GM19240 (cell line): ENCODE data around the gene ARHGAP32.
"Not testable (repeated sequence)": the region's sequence is repeated elsewhere in the genome, so short reads cannot be mapped to it uniquely, and the experiment has no call there.

Experiments used
- DNase-seq: peaks from one replicate; pipeline ENCODE4 v3.0.0; 2011; ENCODE audit warnings: low spot score; ENCODE audit not compliant: insufficient read length

The ARHGAP32 gene

GRCh38 chr11:128933481-128934178 is 258.5 kb downstream of the ARHGAP32 start:
- DNase-seq, result no peak

- no peak for DNase-seq
Observed at GRCh38 chr11:128931668-128932067, 260.5 kb downstream of the ARHGAP32 start.

GRCh38 chr11:128931066-128931465 is 261.1 kb downstream of the ARHGAP32 start:
- no peak for DNase-seq

GRCh38 chr11:128929991-128930390 is 262.1 kb downstream of the ARHGAP32 start:
- DNase-seq, result no peak

- DNase-seq, result no peak
Observed at GRCh38 chr11:128929468-128929867, 262.7 kb downstream of the ARHGAP32 start.

- peak; percentile 86 for DNase-seq
Observed at GRCh38 chr11:128928400-128928799, 263.7 kb downstream of the ARHGAP32 start.

DNA sequence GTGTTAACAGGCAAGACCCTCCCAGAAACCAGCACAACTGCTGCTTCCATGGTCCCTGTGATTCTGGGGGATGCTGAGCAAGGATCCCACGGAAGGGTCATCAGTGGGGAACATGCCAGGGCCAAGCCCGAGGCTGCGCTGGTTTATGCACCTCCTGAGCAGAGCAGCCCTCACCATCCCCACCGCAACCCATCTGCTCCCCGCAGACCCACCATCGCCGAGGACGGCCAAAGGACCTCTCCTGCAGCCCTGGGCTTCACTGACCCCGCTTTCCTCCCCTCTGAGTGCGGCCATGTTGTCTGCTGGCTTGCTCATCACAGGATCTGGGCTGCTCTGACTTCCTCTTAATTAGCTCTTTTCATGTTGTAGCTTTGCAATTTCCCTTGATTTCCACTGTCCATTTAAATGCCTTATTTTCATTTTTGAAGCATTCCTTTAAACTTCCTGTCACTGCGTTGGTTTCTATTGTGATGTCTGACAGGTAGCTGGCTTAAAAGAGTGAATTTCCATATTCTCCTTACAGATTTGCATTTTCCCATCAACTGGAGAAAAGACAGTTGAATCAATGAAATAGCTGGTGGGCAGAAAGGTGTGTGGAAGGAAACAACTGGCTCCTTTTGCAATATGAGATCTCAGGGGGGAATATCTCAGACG is 264.3 kb downstream of the ARHGAP32 start:
- no peak for DNase-seq

- no peak for DNase-seq
Observed at GRCh38 chr11:128927108-128927461, 265.0 kb downstream of the ARHGAP32 start.

DNA sequence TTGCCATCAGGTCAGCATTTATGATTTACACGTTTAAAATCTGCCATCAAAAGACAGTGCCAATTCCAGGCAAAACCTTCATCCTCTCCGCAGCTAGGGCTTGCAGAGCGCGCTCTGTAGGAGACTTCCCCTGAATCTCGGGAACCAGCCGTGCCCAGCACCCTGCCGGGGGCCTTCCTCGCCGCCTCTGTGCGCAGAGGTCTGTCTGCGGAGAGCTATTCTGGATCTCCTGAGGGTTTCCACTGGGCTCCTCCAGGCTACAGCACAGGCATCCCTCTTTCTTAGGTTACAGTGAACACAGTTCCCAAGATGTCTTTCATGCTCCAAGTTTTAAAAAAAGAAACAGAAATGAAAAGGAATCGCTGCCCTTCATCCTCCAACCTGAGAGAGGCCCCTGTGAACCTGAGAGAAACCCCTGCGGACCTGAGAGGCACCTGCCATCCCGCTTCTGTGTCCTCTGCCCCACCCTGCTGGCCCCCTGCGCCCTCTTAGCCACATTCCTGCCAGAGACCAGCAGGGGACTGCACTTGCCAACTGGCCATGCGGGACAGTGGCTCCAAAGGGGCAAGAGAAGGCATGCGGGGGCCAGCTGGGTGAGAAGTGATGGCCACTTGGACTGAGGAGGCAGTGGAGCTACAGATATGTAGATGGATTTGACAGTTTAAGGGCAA is 265.6 kb downstream of the ARHGAP32 start:
- DNase-seq, result no peak

- no peak for DNase-seq
Observed at GRCh38 chr11:128926000-128926399, 266.1 kb downstream of the ARHGAP32 start.

DNA sequence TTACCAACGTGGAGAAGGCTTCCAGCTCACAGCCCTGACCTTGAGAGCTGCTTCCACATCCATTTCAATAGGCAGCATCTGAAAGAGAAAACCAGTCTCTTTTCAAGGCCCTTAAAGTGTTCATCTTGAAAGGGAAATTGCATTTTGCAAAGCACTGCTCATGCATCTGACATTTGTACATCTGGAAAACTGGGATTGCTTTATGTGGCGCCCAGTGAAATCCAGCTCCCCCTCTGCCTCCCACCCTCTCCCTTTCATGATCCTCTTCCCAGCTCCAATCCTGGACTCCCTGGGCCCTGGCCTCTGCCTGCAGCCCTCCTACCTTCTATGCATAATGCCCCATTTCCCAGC is 266.9 kb downstream of the ARHGAP32 start:
- no peak for DNase-seq

DNA sequence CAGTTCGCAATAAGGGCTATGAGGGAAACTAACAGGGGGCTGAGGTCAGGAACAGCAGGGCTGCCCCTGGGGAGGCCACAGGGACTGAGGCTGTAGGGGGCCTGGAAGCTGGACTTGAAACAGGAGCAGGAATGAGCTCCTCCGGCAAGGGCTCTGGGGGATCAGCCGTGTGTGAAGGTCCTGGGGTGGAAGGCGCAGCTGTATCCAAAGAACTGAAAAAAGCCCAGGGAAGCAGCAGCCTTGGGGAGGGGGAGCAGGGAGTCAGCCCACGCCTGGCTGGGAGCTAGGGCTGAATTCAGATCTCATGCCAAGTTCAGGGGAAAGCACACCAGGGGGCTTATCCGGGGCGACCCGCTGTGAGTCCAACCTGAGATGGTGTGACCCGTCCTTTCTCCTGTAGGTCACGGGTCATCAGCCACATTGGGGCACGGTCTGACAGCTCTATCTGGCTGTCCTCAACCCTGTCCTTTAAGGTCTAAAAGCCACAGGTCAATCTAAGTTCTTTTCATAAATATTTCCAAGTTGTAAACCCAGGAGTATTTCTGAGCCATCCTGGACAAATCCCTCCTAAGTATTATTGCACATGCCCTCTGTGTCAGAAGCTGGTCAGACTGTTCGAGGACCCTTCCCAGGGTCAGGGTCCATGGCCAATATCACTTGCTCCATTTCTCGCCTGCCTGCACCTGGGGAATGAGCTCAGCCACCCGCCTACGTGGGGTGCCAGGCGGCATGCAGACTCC is 267.4 kb downstream of the ARHGAP32 start:
- DNase-seq, result no peak

DNA sequence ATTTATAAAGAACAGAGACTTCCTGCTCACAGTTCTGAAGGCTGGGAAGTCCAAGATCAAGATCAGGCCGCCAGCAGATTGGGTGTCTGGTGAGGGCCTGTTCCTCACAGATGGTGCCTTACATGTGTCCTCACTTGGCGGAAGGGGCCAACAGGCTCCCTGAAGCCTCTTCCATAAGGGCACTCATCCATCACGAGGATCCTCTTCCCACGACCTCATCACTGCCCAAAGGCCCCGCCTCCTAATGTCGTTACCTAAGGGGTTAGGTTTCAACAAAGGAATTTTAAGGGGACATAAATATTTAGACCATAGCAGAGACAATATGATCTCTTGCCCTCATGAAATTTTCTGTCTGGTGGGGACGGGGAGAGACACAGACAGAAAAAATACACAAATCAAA is 268.0 kb downstream of the ARHGAP32 start:
- DNase-seq, result no peak

DNA sequence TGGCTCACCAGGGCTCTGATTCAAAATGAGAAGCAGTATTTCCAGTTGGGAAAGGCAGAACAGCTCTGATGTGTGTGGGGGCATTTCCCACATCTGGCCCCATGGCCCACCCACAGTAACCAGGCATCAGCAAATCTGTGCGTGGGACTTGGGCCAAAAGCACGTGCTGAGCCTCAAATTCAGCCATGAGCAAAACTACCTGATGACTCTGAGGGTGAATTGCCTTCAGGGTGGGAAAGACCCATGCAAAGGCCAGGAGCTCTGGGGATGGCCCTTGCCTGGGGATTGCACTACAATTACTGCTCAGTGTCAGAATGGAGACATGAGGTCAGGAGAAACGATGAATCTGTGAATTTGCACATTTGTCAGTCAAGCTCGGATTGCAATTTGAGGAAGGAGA is 270.3 kb downstream of the ARHGAP32 start:
- no peak for DNase-seq

DNA sequence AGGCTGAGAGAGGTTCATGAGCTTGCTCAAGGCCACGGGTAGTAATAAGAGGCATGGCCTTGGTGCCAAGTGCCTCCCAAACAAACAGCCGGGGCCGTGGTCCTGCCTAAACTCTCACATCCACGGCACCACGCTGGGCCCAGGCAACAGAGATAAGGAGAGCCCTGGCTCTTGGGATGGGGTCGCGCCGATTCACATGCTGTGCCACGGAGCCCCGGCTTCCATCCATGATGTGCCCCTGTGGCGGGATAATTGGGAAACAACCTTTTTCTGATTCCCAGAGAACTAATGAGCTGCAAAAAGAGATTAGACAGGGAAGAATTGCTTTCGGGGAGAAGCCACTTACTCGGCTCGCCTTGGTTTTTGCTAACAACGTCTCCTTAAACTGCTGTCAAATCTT is 271.5 kb downstream of the ARHGAP32 start:
- no peak for DNase-seq

DNA sequence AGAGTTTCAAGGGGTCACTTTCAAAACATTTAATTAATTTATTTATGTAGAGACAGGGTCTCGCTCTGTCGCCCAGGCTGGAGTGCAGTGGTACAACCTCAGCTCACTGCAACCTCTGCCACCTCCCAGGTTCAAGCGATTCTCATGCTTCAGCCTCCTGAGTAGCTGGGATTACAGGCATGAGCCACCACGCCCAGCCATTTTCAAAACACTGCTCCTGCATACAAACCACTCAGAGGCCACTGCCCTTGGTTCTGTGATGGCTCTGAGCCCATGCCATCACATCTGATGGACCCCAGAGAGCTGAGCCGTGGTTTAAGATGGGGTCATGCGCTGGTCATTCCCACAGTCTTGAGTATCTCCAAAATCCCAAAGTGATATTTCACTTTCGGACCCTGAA is 272.5 kb downstream of the ARHGAP32 start:
- not testable (repeated sequence) for DNase-seq

DNA sequence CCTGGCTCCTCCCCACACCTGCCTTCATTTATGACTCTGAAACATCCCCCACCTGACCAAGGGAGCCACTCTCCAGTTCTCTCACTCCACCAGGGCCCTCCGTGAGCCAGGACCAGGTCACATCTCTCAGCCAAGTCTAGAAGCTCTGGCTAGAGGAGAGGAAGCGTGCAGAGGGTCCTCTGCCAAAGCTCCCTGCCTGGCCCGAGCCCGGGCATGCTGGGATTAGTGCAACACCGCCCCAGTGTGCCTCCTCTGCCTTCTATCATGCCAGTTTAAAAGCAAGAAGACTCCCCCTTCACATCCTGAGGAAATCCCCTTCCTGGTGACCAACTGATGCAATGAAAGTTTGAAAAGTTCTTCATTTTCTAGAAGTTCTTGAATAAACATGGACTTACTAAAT is 272.9 kb downstream of the ARHGAP32 start:
- no peak for DNase-seq

GRCh38 chr11:128917144-128917724 is 274.9 kb downstream of the ARHGAP32 start:
- DNase-seq, result no peak

DNA sequence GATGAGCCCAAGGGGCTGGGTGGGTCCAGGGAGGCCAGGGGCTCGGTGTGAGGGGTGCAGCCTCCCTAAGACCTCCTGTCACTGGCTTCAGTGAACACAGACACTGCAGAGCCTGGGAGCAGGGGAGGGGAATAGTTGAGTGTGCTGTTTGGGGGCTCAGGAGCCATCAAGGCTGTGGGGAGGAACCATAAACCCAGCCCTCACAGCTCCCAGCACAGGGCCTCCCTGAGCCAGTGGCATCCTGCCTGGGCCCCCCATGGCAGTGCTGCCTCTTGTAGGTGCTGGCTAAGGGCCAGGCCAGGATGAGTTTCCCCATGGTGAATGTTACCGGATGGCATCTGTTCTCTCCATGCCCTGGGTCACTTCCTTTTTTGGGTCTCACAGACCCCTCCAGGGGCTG is 275.4 kb downstream of the ARHGAP32 start:
- DNase-seq, result no peak

- DNase-seq, result no peak
Observed at GRCh38 chr11:128916037-128916572, 276.0 kb downstream of the ARHGAP32 start.

DNA sequence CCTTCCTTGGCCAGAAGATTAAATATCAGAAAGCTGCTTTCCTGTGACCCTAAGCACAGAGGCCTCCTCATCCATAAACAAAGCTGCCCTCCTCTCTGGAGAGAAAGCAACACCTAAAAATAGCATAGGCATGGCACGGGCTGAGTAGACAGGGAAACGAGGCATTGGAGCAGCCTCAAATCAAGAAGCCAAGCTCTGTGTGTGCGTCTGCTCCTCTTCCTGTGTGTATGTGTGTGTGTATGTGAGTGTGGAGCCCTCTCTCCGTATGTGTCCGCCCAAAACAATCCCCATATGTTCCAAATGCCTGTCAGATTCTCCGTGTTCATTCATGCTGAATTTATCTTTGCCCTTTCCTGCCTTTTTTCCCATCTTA is 277.0 kb downstream of the ARHGAP32 start:
- no peak for DNase-seq
